ENCODE data around the gene ATP4B.
"Not testable (repeated sequence)": the region's sequence is repeated elsewhere in the genome, so short reads cannot be mapped to it uniquely, and the experiment has no call there.

ATP4B gene

DNA sequence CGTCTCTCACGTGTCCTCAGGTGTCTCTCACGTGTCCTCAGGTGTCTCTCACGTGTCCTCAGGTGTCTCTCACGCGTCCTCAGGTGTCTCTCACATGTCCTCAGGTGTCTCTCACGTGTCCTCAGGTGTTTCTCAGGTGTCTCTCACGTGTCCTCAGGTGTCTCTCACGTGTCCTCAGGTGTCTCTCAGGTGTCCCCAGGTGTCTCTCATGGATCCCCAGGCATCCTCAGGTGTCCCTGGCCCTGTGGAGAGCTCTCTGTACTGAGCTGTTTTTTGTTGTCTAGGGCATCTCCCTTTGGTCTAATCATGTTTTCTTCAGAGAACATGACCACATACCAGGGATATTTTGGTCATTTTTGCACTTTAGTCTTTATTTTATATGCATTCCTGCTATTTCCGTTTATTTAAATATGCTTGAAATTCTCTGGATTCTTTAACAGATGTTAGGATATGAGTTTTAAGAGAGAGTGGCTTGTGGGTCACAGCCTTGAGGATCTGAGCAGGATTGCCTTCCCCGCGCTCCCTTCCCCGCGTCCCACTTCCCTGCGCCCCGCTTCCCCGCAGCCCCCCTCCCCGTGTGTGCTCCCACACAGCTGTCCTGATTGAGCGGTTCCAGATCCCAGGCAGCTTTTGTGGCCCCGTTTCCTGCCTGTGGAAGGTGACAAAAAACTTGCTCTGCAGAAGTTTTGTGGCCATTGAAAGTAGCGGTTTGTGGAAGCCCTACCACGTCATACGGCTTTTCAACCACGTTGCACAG is 31.9 kb downstream of the ATP4B start:
- DNase-seq (ENCODE audit: low spot score) = no peak

DNA sequence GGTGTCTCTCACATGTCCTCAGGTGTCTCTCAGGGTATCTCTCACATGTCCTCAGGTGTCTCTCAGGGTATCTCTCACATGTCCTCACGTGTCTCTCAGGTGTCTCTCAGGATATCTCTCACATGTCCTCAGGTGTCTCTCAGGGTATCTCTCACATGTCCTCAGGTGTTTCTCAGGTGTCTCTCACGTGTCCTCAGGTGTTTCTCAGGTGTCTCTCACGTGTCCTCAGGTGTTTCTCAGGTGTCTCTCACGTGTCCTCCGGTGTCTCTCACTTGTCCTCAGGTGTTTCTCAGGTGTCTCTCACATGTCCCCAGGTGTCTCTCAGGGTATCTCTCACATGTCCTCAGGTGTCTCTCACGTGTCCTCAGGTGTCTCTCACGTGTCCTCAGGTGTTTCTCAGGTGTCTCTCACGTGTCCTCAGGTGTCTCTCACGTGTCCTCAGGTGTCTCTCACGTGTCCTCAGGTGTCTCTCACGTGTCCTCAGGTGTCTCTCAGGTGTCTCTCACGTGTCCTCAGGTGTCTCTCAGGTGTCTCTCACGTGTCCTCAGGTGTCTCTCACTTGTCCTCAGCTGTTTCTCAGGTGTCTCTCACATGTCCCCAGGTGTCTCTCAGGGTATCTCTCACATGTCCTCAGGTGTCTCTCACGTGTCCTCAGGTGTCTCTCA is 33.2 kb downstream of the ATP4B start:
- not testable (repeated sequence) for DNase-seq (ENCODE audit: low spot score)

DNA sequence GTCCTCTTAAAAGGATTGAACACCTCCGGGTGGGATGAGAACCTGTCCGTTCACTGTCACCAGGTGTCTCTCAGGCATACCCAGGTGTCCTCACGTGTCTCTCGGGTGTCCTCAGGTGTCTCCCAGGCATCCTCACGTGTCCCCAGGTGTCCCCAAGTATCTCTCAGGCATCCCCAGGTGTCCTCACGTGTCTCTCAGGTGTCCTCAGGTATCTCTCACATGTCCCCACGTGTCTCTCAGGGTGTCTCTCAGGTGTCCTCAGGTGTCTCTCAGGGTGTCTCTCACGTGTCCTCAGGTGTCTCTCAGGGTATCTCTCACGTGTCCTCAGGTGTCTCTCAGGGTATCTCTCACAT is 33.8 kb downstream of the ATP4B start:
- DNase-seq (ENCODE audit: low spot score) = no peak

DNA sequence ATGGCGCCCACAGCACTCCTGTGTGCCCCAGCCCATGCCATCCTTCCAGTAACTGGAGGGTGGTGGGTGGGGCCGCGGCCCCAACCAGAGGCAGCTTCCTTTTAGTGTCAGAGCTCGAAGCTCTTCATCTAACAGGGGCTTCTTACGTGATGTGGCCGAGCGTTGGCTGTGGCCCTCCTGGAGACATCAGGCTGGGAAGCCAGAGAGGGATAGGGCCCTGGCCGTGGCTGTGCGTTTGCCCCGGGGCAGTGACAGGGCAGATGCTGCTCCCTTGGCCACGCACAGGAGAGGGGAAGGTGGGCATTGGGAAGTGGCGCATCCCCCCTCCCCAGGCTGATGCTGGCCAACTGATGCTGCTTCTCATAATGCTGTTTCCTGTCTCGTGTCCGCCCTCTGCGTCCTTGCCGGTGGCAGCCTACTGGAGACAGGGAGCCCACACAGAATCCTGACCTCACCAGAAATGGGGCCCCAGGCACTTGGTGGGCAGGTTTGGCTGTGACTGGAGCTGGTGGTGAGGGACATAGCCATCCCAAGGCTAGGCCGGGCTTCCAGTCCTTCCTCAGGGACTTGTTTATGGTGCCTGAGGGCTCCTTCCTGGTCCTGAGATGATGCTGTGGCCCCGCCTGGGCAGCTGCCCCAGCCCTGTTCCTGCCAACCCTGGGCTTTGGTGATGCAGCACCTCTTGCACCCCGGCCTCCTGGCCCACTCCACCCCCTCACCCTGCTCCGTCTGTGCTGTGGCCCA is 34.3 kb downstream of the ATP4B start:
- no peak for DNase-seq (ENCODE audit: low spot score)

DNA sequence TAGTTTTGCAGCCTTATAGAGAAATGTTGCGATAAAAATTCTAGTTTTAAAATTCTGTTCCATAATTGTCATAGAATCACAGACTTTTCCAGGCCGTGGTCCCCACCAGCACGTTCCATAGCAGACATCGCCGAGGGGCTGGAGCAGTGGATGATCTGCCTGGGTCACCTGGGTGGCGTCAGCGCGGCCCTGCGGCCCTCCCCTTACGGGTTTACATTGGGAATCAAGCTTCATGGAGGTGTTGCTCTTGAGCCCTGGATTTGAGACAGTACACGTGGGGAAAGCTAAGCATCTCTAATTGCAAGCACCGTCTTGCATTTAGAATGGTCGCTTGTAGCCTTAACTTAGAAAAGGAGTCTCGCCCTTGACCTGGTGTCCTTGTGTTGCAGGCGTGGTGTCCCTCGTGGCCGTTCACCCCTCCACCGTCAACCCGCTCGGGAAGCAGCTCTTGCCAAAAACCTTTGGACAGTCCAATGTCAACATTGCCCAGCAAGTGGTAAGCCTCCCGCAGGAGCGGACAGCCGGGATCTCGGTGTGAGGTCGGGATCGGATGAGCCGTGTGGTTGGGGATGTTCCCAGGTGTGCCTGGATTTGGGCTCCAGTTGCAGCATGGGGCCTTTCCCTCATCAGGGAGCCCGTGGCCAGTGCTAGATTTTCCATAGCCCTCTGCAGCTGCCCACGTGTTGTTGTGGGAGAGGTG is 35.1 kb downstream of the ATP4B start:
- no peak for DNase-seq (ENCODE audit: low spot score)

DNA sequence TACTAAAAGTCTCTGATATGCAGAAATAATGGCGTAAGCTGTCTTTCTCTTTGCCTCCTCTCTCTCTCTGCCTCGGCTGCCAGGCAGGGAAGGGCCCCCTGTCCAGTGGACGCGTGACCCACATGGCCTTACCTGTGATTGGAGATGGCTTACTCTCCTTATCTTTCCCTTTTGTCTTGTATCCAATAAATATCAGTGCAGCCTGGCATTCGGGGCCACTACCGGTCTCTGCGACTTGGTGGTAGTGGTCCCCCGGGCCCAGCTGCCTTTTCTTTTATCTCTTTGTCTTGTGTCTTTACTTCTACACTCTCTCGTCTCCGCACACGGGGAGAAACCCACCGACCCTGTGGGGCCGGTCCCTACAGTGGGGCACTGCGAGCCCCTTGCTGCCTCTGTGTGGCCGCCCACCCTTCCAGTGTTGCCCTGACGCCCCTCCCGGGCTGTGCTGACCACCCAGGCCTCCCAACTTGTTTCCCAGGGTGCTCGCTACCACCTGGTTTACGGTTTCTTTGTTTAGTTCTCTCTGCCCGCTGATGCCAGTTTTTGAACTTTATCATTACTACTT is 35.9 kb downstream of the ATP4B start:
- DNase-seq (ENCODE audit: low spot score) = not testable (repeated sequence)

DNA sequence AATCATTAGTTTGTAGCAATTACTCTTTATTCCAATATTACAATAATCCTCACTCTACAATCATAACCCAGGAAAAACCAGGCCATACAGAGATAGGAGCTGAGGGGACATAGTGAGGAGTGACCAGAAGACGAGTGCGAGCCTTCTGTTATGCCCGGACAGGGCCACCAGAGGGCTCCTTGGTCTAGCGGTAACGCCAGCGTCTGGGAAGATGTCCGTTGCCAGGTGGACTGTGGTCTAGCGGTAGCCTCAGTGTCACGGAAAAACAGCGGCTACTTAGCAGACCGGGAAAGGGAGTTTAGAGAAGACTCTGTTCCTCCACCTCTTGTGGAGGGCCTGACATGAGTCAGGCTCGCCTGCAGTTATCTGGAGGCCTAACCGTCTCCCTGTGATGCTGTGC is 36.5 kb downstream of the ATP4B start:
- not testable (repeated sequence) for DNase-seq (ENCODE audit: low spot score)

DNA sequence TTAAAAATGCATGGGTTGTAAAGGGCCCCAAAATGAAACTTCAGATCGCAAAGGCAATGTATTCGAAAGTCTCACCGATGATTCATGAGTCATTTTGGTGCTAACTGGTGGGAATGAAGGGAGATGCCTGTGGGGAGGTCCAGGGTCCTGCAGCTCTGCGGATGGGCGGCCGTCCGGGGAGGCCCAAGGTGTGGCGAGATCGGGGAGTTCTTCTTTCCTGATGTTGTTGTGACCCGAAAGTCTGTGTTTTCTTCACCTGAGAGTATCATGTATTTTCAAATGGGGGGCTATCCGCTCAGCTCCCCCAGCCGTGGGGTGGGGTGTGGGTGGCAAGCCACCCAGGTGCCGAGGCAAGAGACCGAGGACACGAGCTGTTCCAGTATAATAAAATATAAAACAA is 37.0 kb downstream of the ATP4B start:
- no peak for DNase-seq (ENCODE audit: low spot score)

DNA sequence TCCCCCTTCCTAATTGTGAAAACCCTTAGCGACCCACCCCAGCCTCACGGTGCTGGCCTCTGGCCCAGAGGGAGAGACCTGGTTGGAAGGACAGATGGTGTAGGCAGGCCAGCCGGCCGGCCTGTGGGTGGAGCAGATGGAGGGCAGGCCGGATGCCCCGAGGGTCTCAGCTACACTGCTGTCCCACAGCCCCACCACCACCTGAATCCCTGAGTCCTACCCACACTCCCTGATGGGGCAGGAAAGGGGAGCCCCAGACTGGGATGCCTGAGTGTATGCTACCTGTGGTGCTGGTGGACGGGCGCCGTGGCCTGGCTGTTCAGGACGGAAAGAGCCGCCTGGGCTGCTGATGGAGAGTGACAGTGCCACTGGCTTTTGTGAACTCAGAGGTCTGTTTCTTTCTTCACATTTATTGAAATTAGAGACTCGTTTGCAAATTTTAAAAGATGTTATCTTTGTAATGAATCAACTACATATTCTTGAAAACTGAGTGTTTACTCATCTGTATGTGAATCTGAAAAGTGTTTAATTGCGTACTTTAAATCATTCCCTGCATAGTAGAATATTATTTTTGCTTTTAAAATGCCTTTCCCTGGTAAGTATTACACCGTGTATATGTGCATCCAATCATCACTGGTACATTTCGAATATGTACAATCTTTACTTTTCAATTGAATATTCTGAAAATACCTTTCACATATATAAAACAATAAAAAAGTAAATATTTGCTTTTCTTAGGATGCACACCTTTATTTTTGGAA is 37.8 kb downstream of the ATP4B start:
- no peak for DNase-seq (ENCODE audit: low spot score)

DNA sequence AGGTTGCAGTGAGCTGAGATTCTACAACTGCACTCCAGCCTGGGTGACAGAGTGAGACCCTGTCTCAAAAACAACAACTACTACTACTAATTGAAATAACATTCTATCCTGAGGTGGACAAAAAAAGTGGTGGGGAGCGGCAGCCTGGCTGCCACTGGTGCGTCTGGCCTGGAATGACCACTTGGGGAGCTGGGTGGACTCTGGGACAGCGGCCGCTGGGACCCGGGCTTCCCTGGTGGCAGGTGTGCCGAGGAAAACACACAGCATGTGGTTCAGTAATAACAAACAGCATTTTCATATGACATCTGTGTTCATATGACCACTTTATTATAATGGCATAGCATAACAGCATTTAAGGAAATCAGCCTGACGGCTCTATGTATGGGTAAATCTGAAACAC is 39.5 kb downstream of the ATP4B start:
- no peak for DNase-seq (ENCODE audit: low spot score)

DNA sequence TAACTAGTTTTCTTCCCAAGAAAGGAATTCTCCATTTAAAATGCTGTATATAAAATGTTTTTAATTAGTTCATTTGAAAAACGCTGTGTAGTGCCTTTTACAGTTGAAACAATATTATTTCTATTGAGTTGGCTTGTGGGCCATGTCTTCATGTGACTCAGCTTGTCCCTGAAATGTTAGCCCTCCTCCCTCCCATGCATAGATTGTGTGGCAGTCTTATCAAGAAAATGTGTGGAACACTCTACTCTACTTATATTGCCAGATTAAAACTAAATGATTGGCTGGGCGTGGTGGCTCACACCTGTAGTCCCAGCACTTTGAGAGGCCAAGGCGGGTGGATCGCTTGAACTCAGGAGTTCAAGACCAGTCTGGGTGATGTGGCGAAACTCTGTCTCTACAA is 40.0 kb downstream of the ATP4B start:
- no peak for DNase-seq (ENCODE audit: low spot score)

DNA sequence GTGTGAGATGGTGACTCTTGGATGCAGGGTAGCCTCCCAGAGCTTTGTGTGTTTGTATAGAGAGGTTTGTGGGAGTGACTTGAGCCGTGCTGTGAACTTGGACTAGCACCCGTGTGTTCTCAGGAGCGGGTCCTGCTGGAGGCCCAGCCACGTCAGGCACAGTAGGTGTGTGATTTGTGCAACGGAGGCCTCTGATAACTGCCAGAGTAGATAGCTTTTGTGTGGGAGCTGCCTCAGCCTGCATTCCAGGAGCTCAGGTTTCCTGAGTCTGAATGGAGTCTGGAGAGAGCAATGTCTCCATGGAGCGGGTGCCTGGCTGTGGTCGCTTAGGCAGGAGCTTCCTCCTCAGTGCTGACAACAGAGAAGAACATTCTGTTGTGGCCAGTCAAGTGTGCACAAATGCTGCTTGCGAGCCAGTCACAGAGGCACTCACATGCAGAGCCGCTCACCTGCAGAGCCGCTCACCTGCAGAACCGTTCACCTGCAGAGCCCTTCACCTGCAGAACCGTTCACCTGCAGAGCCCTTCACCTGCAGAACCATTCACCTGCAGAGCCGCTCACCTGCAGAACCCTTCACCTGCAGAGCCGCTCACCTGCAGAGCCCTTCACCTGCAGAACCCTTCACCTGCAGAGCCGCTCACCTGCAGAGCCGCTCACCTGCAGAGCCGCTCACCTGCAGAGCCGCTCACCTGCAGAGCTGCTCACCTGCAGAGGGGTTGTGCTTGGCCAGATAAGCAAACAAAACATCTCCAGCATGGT is 40.8 kb downstream of the ATP4B start:
- no peak for DNase-seq (ENCODE audit: low spot score)

DNA sequence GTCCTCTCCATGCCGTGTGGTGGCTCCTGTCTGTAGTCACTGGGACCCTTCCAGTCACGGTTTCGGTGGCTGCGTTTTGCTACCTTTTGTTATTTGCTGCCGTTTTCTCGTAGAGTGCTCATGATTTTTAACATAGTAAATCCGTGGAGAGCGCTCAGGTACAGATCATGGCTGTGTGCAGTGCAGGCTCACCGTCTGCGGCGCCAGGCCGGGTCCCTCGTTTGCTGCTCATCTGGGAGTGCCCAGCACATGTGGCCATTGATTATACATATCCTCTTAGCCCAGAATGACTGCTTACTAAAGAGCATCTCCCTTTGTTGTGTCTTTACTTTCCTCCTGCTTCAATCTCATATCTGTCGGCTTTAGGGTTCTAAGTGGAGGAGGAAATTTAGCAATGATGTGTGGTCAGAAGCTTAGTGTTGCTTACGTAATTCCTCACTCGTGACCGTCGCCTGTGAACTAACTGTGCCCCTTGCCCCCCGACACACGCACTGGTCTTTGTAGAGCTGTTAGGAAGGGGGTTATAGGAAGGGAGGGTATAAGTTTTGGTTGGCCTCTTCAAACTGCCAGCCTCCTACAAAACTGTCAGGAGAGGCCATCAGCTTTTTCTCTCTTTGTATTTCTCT is 41.6 kb downstream of the ATP4B start:
- DNase-seq (ENCODE audit: low spot score) = no peak

DNA sequence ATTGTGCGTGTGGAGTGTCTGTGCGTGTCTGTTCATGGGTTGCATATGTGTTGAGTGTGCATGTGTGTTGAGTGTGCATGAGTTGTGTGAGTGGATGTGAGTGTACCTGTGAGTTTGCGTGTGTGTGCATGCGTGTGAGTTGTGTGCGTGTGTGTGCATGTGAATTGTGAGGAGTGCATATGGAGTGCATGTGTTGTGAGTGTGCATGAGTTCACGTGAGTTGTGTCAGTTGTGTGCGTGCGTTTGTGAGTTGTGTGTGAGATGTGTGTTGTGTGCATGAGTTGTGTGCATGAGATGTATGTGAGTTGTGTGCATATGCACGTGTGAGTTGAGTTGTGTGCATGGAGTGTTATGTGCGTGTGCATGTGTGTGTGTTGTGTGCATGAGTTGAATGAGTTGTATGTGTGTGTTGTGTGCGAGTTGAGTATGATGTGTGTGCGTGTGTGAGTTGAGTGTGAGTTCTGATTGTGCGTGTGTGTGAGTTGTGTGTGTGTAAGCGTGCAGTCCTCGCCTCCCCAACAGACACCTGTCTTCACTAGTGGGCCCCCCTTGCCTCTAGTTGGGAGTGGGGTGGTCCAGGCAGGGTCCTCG is 44.1 kb downstream of the ATP4B start:
- no peak for DNase-seq (ENCODE audit: low spot score)

DNA sequence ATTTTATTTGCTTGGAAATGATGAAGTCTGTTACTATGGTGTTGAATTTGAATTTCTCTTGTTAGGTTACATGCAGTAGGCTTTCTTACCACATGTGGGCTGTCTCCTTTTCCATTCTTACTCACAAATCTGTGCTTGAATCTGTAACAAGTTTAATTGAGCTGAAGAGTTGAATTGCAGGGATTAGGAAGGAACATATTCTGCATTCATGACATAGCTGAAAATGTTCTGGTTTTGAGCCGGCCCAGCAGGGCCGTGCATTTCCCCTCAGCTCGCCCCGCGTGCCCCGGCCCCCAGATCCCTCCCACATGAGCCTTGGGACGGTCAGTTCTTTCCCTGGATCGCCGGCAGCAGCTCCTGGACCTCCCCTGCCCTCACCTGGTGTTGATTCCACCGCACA is 45.4 kb downstream of the ATP4B start:
- DNase-seq (ENCODE audit: low spot score) = no peak

DNA sequence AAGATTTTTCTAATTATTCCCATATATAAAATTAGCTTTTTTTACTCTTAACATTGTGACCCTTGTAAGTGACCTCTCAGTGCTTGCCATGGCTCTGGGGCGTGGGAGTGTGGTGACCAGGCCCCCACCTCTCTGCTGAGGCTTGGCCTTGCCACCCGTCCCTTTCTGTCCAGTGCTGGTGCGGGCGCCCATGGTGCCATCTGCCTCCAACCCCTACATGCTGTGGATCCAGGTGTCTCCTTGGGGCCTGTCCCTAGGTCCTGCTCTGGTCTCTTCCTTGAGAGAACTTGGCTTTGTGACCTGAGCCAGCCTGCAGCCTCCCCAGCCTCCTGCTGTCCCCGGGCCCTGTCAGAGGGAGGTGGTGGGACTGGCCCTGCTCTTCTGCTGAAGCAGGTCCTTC is 46.0 kb downstream of the ATP4B start:
- no peak for DNase-seq (ENCODE audit: low spot score)

DNA sequence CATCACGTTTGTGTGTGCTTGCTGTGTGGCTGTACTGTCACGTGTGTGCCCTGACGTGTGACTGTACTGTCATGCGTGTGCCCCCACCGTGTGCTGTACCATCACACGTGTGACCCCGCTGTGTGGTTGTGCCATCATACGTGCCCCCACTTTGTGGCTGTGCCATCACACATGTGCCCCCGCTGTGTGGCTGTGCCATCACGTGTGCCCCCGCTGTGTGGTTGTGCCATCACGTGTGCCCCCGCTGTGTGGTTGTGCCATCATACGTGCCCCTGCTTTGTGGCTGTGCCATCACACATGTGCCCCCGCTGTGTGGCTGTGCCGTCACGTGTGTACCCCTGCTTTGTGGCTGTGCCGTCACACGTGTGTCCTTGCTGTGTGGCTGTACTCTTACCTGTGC is 47.7 kb downstream of the ATP4B start:
- DNase-seq (ENCODE audit: low spot score) = no peak

DNA sequence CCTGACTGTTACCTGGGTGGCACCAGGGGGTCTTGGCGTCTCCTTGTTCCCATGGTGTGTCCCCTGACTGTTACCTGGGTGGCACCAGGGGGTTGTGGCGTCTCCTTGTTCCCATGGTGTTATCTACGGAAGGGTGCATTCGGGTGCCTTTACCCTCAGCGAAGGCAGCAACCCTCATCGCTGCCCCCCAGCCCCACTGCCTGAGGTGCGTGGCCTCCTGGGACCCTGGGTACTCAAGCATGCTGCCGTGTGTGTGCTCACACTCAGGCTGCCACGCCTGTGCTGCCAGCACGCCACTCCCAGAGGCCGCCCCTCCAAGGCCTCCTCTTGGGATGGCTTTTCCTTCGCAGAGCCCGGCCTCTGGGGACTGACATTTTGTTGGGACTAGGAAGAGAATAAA is 48.4 kb downstream of the ATP4B start:
- no peak for DNase-seq (ENCODE audit: low spot score)

DNA sequence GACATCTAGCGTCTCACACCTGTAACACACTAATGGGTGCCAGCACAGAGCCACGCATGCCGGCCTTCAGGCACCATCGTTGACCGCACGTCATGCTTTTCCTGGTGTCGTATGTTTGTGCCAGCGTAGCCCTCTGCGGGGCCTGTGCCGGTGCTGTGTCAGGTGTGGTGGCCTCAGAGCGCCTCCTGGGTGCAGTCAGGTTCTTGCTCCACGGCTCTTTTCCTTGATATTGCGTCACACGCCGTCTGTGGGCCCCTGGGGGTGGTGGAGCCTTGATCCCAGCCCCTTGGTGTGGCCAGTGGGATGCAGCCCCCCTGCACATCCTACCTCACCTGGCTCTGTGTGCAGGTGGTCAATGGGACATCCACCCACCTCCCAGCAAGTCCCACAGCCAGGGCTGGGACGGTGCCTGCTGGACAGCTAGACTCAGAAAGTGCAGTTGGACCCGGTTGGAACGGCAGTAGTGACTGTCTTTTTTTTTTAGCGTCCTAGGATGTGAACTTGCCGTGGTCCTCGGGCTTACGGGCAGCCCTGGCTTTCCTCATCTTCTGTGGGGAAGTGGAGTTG is 48.9 kb downstream of the ATP4B start:
- no peak for DNase-seq (ENCODE audit: low spot score)
